NB4 (cell line): Measurements from ENCODE around the gene PCSK2.

Source experiments
- MYC ChIP-seq: IDR thresholded peaks from 2 replicates; pipeline ENCODE4 v1.6.1; 2011; ENCODE audit warnings: low read depth, low read length
- POLR2A ChIP-seq: IDR thresholded peaks from 2 replicates; pipeline ENCODE4 v1.6.1; 2011; ENCODE audit warnings: mild to moderate bottlenecking; ENCODE audit not compliant: insufficient read length; ENCODE audit errors: extremely low read depth
- TF ChIP-seq, protein P1 (sequence below): IDR thresholded peaks from one replicate; pipeline ENCODE4 v1.5.1; 2012; ENCODE audit warnings: low read depth, low read length
- TF ChIP-seq, protein P2 (sequence below): IDR thresholded peaks from 2 replicates; pipeline ENCODE4 v1.6.1; 2011; ENCODE audit warnings: low read depth, low read length

DNA sequence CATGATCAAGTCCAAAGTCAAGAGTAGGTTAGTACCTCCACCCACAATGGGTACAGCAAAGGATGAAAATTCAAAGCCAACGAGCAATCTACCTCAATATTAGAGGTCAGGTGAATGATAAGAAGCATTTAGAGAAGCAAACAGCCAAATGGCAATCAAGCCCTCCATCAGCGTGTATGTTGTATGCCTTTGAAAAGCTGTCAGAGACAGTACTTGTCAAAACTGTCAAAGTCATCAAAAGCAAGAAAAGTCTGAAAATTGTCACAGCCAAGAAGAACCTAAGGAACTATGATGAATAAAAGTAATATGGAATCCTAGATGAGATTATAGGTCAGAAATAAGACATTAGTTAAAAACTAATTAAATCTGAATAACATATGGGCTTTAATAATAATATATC is 99.3 kb downstream of the PCSK2 start:
- no peak for TF ChIP-seq POLR2A
- TF ChIP-seq, protein P1, sequence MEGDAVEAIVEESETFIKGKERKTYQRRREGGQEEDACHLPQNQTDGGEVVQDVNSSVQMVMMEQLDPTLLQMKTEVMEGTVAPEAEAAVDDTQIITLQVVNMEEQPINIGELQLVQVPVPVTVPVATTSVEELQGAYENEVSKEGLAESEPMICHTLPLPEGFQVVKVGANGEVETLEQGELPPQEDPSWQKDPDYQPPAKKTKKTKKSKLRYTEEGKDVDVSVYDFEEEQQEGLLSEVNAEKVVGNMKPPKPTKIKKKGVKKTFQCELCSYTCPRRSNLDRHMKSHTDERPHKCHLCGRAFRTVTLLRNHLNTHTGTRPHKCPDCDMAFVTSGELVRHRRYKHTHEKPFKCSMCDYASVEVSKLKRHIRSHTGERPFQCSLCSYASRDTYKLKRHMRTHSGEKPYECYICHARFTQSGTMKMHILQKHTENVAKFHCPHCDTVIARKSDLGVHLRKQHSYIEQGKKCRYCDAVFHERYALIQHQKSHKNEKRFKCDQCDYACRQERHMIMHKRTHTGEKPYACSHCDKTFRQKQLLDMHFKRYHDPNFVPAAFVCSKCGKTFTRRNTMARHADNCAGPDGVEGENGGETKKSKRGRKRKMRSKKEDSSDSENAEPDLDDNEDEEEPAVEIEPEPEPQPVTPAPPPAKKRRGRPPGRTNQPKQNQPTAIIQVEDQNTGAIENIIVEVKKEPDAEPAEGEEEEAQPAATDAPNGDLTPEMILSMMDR: no peak
- no peak for TF ChIP-seq MYC
- TF ChIP-seq, protein P2, sequence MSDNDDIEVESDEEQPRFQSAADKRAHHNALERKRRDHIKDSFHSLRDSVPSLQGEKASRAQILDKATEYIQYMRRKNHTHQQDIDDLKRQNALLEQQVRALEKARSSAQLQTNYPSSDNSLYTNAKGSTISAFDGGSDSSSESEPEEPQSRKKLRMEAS: no peak
